GM12878 (cell line): ENCODE results near the gene SUMF2. TPM values are rescaled to one million over a fixed set of nuclear protein-coding genes. Genes with fewer than 3 reads are reported as not detected.

ENCODE experiments used
- BHLHE40 ChIP-seq, 2 experiments: fragments of 450-650 bp in 1 of 2; IDR thresholded peaks; 2 replicates each; pipeline ENCODE4 v1.6.1; 2011 to 2017; ENCODE audit warnings: low read depth in 2 of 2, borderline replicate concordance in 1 of 2, improper control_type of control experiment in 1 of 2, low read length in 1 of 2, mild to moderate bottlenecking in 1 of 2
- BRCA1 ChIP-seq: IDR thresholded peaks from 2 replicates; pipeline ENCODE4 v1.6.1; 2011; ENCODE audit warnings: low read depth, low read length, improper control_type of control experiment
- CHD4 ChIP-seq: fragments of 200-600 bp; sonication (generic); IDR thresholded peaks from 2 replicates; pipeline ENCODE4 v1.6.1; 2016; ENCODE audit warnings: mild to moderate bottlenecking
- MTA2 ChIP-seq: fragments of 450-650 bp; IDR thresholded peaks from 2 replicates; pipeline ENCODE4 v1.6.1; 2016; ENCODE audit warnings: low read depth, mild to moderate bottlenecking, moderate library complexity
- MXI1 ChIP-seq: fragments of 150-350 bp; IDR thresholded peaks from 2 replicates; pipeline ENCODE4 v1.6.1; 2011; ENCODE audit warnings: low read depth, mild to moderate bottlenecking, inconsistent platforms, low read length, improper control_type of control experiment
- NBN ChIP-seq: fragments of 450-650 bp; IDR thresholded peaks from 2 replicates; pipeline ENCODE4 v1.6.1; 2016
- NKRF ChIP-seq: fragments of 450-650 bp; conservative IDR thresholded peaks from 2 replicates; pipeline ENCODE4 v1.6.1; 2017; ENCODE audit warnings: mild to moderate bottlenecking, moderate library complexity
- PAX5 ChIP-seq: IDR thresholded peaks from 2 replicates; pipeline ENCODE4 v1.6.1; 2011; ENCODE audit warnings: low read depth, low read length, borderline replicate concordance
- POLR2AphosphoS5 ChIP-seq: IDR thresholded peaks from 2 replicates; pipeline ENCODE4 v1.6.1; 2011; ENCODE audit warnings: mild to moderate bottlenecking, low read length, inconsistent platforms
- REST ChIP-seq: IDR thresholded peaks from 2 replicates; pipeline ENCODE4 v1.6.1; 2012; ENCODE audit warnings: mild to moderate bottlenecking, low read depth, low read length
- SMAD1 ChIP-seq: fragments of 450-650 bp; IDR thresholded peaks from 2 replicates; pipeline ENCODE4 v1.6.1; 2018; ENCODE audit warnings: mild to moderate bottlenecking, low read depth; ENCODE audit not compliant: partially characterized antibody
- TAF1 ChIP-seq: IDR thresholded peaks from 2 replicates; pipeline ENCODE4 v1.6.1; 2011; ENCODE audit warnings: mild to moderate bottlenecking, low read depth, low read length, borderline replicate concordance
- TCF12 ChIP-seq: IDR thresholded peaks from 2 replicates; pipeline ENCODE4 v1.6.1; 2011; ENCODE audit warnings: low read depth, mild to moderate bottlenecking, low read length
- ZNF217 ChIP-seq: fragments of 450-650 bp; IDR thresholded peaks from 2 replicates; pipeline ENCODE4 v1.6.1; 2017; ENCODE audit warnings: antibody characterized with exemption, mild to moderate bottlenecking
- polyA plus RNA-seq, 11 experiments: library from polyadenylated mRNA; depleted of rRNA in 4 of 11; unstranded in 6 of 11; stranded (reverse) in 5 of 11; fragments of >200 nt; fragmentation: Nextera tagmentation in 4 of 11; fragmentation: Illumina TruSeq in 1 of 11; extraction: Ambion mirVana in 4 of 11; extraction: Trizol in 1 of 11; gene quantifications; 1 replicate in 1 of 11; 2 replicates in 10 of 11; pipeline versions ENCODE4 v1.2.1 to v1.2.3, GENCODE V29; 2011 to 2016; ENCODE audit warnings: inconsistent platforms in 2 of 11, missing spikeins in 2 of 11, low read depth in 1 of 11
- total RNA-seq, 4 experiments: library from RNA; depleted of rRNA in 3 of 4; stranded (reverse); fragments of >200 nt in 3 of 4; fragmentation: Illumina TruSeq in 1 of 4; extraction: Trizol in 1 of 4; gene quantifications; 2 replicates each; pipeline versions ENCODE4 v1.2.1 to v1.2.3, GENCODE V29; 2013 to 2021
- TF ChIP-seq, protein P1 (sequence below): fragments of 450-650 bp; IDR thresholded peaks from 2 replicates; pipeline ENCODE4 v1.6.1; 2017; ENCODE audit warnings: mild to moderate bottlenecking, low read depth, inconsistent platforms; ENCODE audit not compliant: poor library complexity, severe bottlenecking
- TF ChIP-seq, protein P2 (sequence below): fragments of 150-350 bp; IDR thresholded peaks from 2 replicates; pipeline ENCODE4 v1.6.1; 2016; ENCODE audit warnings: low read depth, low read length
- TF ChIP-seq, protein P3 (sequence below): IDR thresholded peaks from 2 replicates; pipeline ENCODE4 v1.6.1; 2011; ENCODE audit warnings: low read depth, low read length, improper control_type of control experiment, borderline replicate concordance

SUMF2 gene
- total and polyA plus RNA-seq, 10 of the 15 experiments (the other 5 are each of a cell fraction or from before 2014, with no cell fraction given), result 39.9 to 106 (median 71.7) TPM

GRCh38 chr7:56063882-56064625, at the start of gene SUMF2 (continued):
- TF ChIP-seq REST (no peak), BHLHE40 (IDR thresholded peaks at IDR 0.05; ENCODE audit: borderline replicate concordance in 1 of 2, low read depth in 2 of 2, low read length in 1 of 2) (peak in 1 of 2 experiments; percentile 65; a peak in 1 of 4 replicates), CHD4 (no peak), NKRF (peak; percentile 87), MXI1 (peak; percentile 85), SMAD1 (no peak), ZNF217 (no peak), PAX5 (peak; percentile 73; the same call in 1 of the 2 replicates), NBN (peak; percentile 32; the same call in 1 of the 2 replicates), MTA2 (no peak), BRCA1 (no peak), TCF12 (no peak), POLR2AphosphoS5 (peak; percentile 91), TAF1 (peak; percentile 59; the same call in 1 of the 2 replicates)
- TF ChIP-seq, protein P1, sequence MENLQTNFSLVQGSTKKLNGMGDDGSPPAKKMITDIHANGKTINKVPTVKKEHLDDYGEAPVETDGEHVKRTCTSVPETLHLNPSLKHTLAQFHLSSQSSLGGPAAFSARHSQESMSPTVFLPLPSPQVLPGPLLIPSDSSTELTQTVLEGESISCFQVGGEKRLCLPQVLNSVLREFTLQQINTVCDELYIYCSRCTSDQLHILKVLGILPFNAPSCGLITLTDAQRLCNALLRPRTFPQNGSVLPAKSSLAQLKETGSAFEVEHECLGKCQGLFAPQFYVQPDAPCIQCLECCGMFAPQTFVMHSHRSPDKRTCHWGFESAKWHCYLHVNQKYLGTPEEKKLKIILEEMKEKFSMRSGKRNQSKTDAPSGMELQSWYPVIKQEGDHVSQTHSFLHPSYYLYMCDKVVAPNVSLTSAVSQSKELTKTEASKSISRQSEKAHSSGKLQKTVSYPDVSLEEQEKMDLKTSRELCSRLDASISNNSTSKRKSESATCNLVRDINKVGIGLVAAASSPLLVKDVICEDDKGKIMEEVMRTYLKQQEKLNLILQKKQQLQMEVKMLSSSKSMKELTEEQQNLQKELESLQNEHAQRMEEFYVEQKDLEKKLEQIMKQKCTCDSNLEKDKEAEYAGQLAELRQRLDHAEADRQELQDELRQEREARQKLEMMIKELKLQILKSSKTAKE, result no peak
- TF ChIP-seq, protein P2, sequence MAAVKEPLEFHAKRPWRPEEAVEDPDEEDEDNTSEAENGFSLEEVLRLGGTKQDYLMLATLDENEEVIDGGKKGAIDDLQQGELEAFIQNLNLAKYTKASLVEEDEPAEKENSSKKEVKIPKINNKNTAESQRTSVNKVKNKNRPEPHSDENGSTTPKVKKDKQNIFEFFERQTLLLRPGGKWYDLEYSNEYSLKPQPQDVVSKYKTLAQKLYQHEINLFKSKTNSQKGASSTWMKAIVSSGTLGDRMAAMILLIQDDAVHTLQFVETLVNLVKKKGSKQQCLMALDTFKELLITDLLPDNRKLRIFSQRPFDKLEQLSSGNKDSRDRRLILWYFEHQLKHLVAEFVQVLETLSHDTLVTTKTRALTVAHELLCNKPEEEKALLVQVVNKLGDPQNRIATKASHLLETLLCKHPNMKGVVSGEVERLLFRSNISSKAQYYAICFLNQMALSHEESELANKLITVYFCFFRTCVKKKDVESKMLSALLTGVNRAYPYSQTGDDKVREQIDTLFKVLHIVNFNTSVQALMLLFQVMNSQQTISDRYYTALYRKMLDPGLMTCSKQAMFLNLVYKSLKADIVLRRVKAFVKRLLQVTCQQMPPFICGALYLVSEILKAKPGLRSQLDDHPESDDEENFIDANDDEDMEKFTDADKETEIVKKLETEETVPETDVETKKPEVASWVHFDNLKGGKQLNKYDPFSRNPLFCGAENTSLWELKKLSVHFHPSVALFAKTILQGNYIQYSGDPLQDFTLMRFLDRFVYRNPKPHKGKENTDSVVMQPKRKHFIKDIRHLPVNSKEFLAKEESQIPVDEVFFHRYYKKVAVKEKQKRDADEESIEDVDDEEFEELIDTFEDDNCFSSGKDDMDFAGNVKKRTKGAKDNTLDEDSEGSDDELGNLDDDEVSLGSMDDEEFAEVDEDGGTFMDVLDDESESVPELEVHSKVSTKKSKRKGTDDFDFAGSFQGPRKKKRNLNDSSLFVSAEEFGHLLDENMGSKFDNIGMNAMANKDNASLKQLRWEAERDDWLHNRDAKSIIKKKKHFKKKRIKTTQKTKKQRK, result no peak
- TF ChIP-seq, protein P3, sequence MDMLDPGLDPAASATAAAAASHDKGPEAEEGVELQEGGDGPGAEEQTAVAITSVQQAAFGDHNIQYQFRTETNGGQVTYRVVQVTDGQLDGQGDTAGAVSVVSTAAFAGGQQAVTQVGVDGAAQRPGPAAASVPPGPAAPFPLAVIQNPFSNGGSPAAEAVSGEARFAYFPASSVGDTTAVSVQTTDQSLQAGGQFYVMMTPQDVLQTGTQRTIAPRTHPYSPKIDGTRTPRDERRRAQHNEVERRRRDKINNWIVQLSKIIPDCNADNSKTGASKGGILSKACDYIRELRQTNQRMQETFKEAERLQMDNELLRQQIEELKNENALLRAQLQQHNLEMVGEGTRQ, result no peak
